H9 (cell line): ENCODE data around the gene CRACR2A. TPM values are rescaled to one million over a fixed set of nuclear protein-coding genes. Genes with fewer than 3 reads are reported as not detected.

Experiments used
- DNase-seq: peaks from one replicate; pipeline ENCODE4 v3.0.0-alpha.2; 2017
- H2AFZ ChIP-seq: one replicate; pipeline ENCODE4 v1.6.1; 2013; ENCODE audit warnings: mild to moderate bottlenecking, low read length, control low read depth, moderate library complexity
- H2AK5ac ChIP-seq: 2 replicates; pipeline ENCODE4 v1.6.1; 2013; ENCODE audit warnings: low read length, control low read depth, mixed read lengths; ENCODE audit not compliant: insufficient read length
- H2BK120ac ChIP-seq: one replicate; pipeline ENCODE4 v1.6.1; 2013; ENCODE audit warnings: low read depth, mild to moderate bottlenecking, low read length, control low read depth, inconsistent platforms; ENCODE audit not compliant: poor library complexity, severe bottlenecking
- H2BK12ac ChIP-seq: 2 replicates; pipeline ENCODE4 v1.6.1; 2013; ENCODE audit warnings: low read length, control low read depth, mixed read lengths, low read depth; ENCODE audit not compliant: insufficient read length
- H2BK15ac ChIP-seq: 2 replicates; pipeline ENCODE4 v1.6.1; 2013; ENCODE audit warnings: low read depth, low read length, control low read depth
- H2BK20ac ChIP-seq: one replicate; pipeline ENCODE4 v1.6.1; 2013; ENCODE audit warnings: low read depth, mild to moderate bottlenecking, low read length, control low read depth, inconsistent platforms; ENCODE audit not compliant: poor library complexity, severe bottlenecking
- H2BK5ac ChIP-seq: 2 replicates; pipeline ENCODE4 v1.6.1; 2013; ENCODE audit warnings: low read length, control low read depth, mixed read lengths; ENCODE audit not compliant: insufficient read length
- H3K14ac ChIP-seq: 2 replicates; pipeline ENCODE4 v1.6.1; 2013; ENCODE audit warnings: low read length, control low read depth; ENCODE audit not compliant: insufficient read depth
- H3K18ac ChIP-seq: 2 replicates; pipeline ENCODE4 v1.6.1; 2013; ENCODE audit warnings: low read depth, mild to moderate bottlenecking, mixed read lengths, low read length, control low read depth; ENCODE audit not compliant: insufficient read length
- H3K23ac ChIP-seq: 2 replicates; pipeline ENCODE4 v1.6.1; 2013; ENCODE audit warnings: low read length, control low read depth, mixed read lengths, low read depth; ENCODE audit not compliant: insufficient read length
- H3K23me2 ChIP-seq: 2 replicates; pipeline ENCODE4 v1.6.1; 2013; ENCODE audit warnings: low read depth, mild to moderate bottlenecking, mixed read lengths, low read length, control low read depth; ENCODE audit not compliant: insufficient read length, poor library complexity, severe bottlenecking
- H3K27ac ChIP-seq: 2 replicates; pipeline ENCODE4 v1.5.1; 2013; ENCODE audit warnings: low read length, control low read depth, mixed read lengths, low read depth; ENCODE audit not compliant: insufficient read length
- H3K27me3 ChIP-seq: 2 replicates; pipeline ENCODE4 v1.6.1; 2013; ENCODE audit warnings: low read length, control low read depth, inconsistent platforms; ENCODE audit not compliant: insufficient read depth
- H3K4ac ChIP-seq: 2 replicates; pipeline ENCODE4 v1.6.1; 2013; ENCODE audit warnings: low read depth, mild to moderate bottlenecking, control low read depth, inconsistent platforms, low read length, moderate library complexity
- H3K4me1 ChIP-seq: 2 replicates; pipeline ENCODE4 v1.6.1; 2013; ENCODE audit warnings: low read length, control low read depth, inconsistent platforms; ENCODE audit not compliant: insufficient read depth
- H3K4me2 ChIP-seq: 2 replicates; pipeline ENCODE4 v1.6.1; 2013; ENCODE audit warnings: low read length, control low read depth, mixed read lengths; ENCODE audit not compliant: insufficient read length, insufficient read depth
- H3K56ac ChIP-seq: 2 replicates; pipeline ENCODE4 v1.6.1; 2013; ENCODE audit warnings: low read depth, mild to moderate bottlenecking, mixed read lengths, low read length, control low read depth; ENCODE audit not compliant: insufficient read length
- H3K79me1 ChIP-seq: 2 replicates; pipeline ENCODE4 v1.6.1; 2013; ENCODE audit warnings: low read depth, mild to moderate bottlenecking, moderate library complexity, low read length, control low read depth, inconsistent platforms; ENCODE audit not compliant: insufficient read depth, poor library complexity, severe bottlenecking
- H3K79me2 ChIP-seq: 2 replicates; pipeline ENCODE4 v1.6.1; 2013; ENCODE audit warnings: low read length, control low read depth, inconsistent platforms; ENCODE audit not compliant: insufficient read depth
- H3K9ac ChIP-seq: 2 replicates; pipeline ENCODE4 v1.6.1; 2013; ENCODE audit warnings: low read length, control low read depth, mixed read lengths; ENCODE audit not compliant: insufficient read length; ENCODE audit errors: extremely low read depth
- H3K9me3 ChIP-seq: one replicate; pipeline ENCODE4 v1.6.1; 2013; ENCODE audit warnings: low read depth, low read length, inconsistent platforms; ENCODE audit not compliant: control insufficient read depth
- H3T11ph ChIP-seq: one replicate; pipeline ENCODE4 v1.6.1; 2013; ENCODE audit warnings: mild to moderate bottlenecking, low read length, control low read depth, inconsistent platforms
- H4K20me1 ChIP-seq: one replicate; pipeline ENCODE4 v1.6.1; 2013; ENCODE audit not compliant: control insufficient read depth, insufficient read length, insufficient read depth
- H4K5ac ChIP-seq: 2 replicates; pipeline ENCODE4 v1.6.1; 2013; ENCODE audit warnings: low read depth, mild to moderate bottlenecking, mixed read lengths, low read length, control low read depth; ENCODE audit not compliant: insufficient read length
- H4K8ac ChIP-seq: replicated peaks from 2 replicates; pipeline ENCODE4 v1.6.1; 2013; ENCODE audit warnings: low read length, control low read depth, mixed read lengths, low read depth; ENCODE audit not compliant: insufficient read length
- H4K91ac ChIP-seq: 2 replicates; pipeline ENCODE4 v1.6.1; 2013; ENCODE audit warnings: low read depth, mild to moderate bottlenecking, moderate library complexity, mixed read lengths, low read length, control low read depth; ENCODE audit not compliant: insufficient read length
- H3K27ac Mint-ChIP-seq, 3 experiments: 2 replicates in 2 of 3; 3 replicates in 1 of 3; pipeline ENCODE4 v1.8.0; 2020 to 2021; ENCODE audit warnings: mixed read lengths in 3 of 3, mild to moderate bottlenecking in 1 of 3, moderate library complexity in 1 of 3
- H3K27me3 Mint-ChIP-seq: 2 replicates; pipeline ENCODE4 v1.8.0; 2021; ENCODE audit warnings: low read depth, mild to moderate bottlenecking, moderate library complexity, mixed read lengths
- H3K36me3 Mint-ChIP-seq, 3 experiments: 2 replicates in 2 of 3; 3 replicates in 1 of 3; pipeline ENCODE4 v1.8.0; 2020 to 2021; ENCODE audit warnings: low read depth in 3 of 3, mixed read lengths in 3 of 3; ENCODE audit not compliant: insufficient read depth in 1 of 3
- H3K4me1 Mint-ChIP-seq, 2 experiments: 2 replicates each; pipeline ENCODE4 v1.8.0; 2020; ENCODE audit warnings: mixed read lengths in 2 of 2
- H3K4me3 Mint-ChIP-seq, 2 experiments: 2 replicates in 1 of 2; 3 replicates in 1 of 2; pipeline ENCODE4 v1.8.0; 2020 to 2021; ENCODE audit warnings: mild to moderate bottlenecking in 2 of 2, mixed read lengths in 2 of 2, moderate library complexity in 1 of 2
- H3K9me3 Mint-ChIP-seq, 2 experiments: 2 replicates in 1 of 2; 3 replicates in 1 of 2; pipeline ENCODE4 v1.8.0; 2020; ENCODE audit warnings: mild to moderate bottlenecking in 2 of 2, mixed read lengths in 2 of 2, moderate library complexity in 1 of 2
- WGBS: extraction: QIAGEN DNeasy Blood & Tissue Kit; methylation state at CpG from one replicate; pipeline ENCODE4 v1.1.7; 2013; ENCODE audit warnings: missing lambda C conversion rate, low lambda C conversion rate, mixed read lengths; ENCODE audit not compliant: insufficient read length; ENCODE audit errors: extremely low coverage; 5-methylcytosine and 5-hydroxymethylcytosine counted together
- total RNA-seq: library from RNA; stranded (reverse); gene quantifications from 2 replicates; pipeline ENCODE4 v1.2.1, GENCODE V29; 2021
- TF ChIP-seq, protein P1 (sequence below): fragments of 200-600 bp; sonication (generic); conservative IDR thresholded peaks from 3 replicates; pipeline ENCODE4 v1.8.0; 2021; ENCODE audit warnings: antibody characterized with exemption, mild to moderate bottlenecking

CRACR2A gene
- total RNA-seq, 1 experiment from 2014 or later = 2.0 TPM

DNA sequence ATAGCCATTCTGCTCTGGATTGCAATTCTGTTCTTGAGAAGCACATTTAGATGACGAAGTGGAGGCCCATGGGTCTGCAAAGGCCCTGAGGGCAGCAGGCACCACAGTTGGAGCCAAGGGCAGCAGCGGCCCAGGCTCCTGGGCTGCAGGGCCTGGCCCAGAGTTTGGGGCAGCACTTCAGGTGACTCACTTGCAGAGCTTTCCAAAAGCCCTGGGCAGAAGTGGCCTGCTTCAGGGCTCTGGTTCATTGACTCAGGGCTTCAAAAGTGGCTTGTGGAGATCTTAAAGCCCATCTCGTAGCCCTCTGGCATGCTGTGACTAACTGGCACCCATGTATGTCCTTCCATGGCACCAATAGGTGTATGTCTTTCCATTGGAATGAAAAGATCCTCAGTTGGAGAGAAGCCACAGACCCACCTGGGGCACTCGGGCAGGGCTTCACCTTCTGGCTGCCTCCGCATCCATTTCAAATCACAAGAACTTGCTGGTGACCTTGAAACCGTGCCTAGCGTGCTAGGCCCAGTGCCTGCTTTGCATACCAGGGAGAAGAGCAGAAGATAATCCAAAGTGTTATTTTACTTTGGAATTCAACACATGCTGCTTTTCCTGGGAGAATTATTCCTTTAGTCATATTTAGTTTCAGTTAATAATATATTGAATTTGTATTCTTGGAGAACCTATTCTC, 155.2 kb downstream of the CRACR2A start:
- H3K23me2 ChIP-seq = no peaks in the 10 kb centered on the region
- H3T11ph ChIP-seq = no peak overlapping the region
- no peak overlapping the region for H2BK15ac ChIP-seq
- H3K23ac ChIP-seq = no peak overlapping the region
- H3K27me3 Mint-ChIP-seq = peaks cover 23% of the 10 kb centered on the region
- H3K27me3 ChIP-seq = no peaks in the 10 kb centered on the region
- no peak overlapping the region for H2BK5ac ChIP-seq
- no peak overlapping the region for H3K4ac ChIP-seq
- H4K20me1 ChIP-seq = no peaks in the 10 kb centered on the region
- DNase-seq = no peak
- no peaks in the 10 kb centered on the region; the same call in none of the 2 replicates for H3K4me1 ChIP-seq
- H3K79me2 ChIP-seq = no peaks in the 10 kb centered on the region
- no peak overlapping the region for H2BK120ac ChIP-seq
- no peak overlapping the region for H3K4me2 ChIP-seq
- no peaks in the 10 kb centered on the region for H3K79me1 ChIP-seq
- no peaks in the 10 kb centered on the region for H3K9me3 Mint-ChIP-seq
- no peak overlapping the region for H3K56ac ChIP-seq
- no peak overlapping the region for H2AK5ac ChIP-seq
- no CpG with 5 or more reads among the region's 7 CpGs for WGBS
- no peak overlapping the region for H2AFZ ChIP-seq
- H3K4me3 Mint-ChIP-seq = no peak overlapping the region
- TF ChIP-seq, protein P1, sequence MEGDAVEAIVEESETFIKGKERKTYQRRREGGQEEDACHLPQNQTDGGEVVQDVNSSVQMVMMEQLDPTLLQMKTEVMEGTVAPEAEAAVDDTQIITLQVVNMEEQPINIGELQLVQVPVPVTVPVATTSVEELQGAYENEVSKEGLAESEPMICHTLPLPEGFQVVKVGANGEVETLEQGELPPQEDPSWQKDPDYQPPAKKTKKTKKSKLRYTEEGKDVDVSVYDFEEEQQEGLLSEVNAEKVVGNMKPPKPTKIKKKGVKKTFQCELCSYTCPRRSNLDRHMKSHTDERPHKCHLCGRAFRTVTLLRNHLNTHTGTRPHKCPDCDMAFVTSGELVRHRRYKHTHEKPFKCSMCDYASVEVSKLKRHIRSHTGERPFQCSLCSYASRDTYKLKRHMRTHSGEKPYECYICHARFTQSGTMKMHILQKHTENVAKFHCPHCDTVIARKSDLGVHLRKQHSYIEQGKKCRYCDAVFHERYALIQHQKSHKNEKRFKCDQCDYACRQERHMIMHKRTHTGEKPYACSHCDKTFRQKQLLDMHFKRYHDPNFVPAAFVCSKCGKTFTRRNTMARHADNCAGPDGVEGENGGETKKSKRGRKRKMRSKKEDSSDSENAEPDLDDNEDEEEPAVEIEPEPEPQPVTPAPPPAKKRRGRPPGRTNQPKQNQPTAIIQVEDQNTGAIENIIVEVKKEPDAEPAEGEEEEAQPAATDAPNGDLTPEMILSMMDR = no peak
- H3K36me3 Mint-ChIP-seq = no peaks in the 10 kb centered on the region
- H4K91ac ChIP-seq = no peak overlapping the region
- no peak overlapping the region for H3K9ac ChIP-seq
- no peak overlapping the region for H4K5ac ChIP-seq
- H3K18ac ChIP-seq = no peak overlapping the region
- peaks cover 34 to 40% of the 10 kb centered on the region in 2 experiments for H3K4me1 Mint-ChIP-seq
- H3K27ac ChIP-seq = no peak overlapping the region
- no peaks in the 10 kb centered on the region for H3K9me3 ChIP-seq
- H2BK12ac ChIP-seq = no peak overlapping the region
- H3K14ac ChIP-seq = no peak overlapping the region
- H3K27ac Mint-ChIP-seq = no peak overlapping the region
- H2BK20ac ChIP-seq = no peak overlapping the region
- H4K8ac ChIP-seq = no peak overlapping the region
